Middle frontal gyrus (tissue), 1 donor: Measurements from ENCODE around the gene GLCCI1.
"Not testable (repeated sequence)": the region's sequence is repeated elsewhere in the genome, so short reads cannot be mapped to it uniquely, and the experiment has no call there.

ENCODE experiments used
- DNase-seq: peaks from one replicate; pipeline ENCODE4 v3.0.0-alpha.2; 2015; ENCODE audit warnings: low spot score; ENCODE audit errors: extremely low spot score

GLCCI1 gene

DNA sequence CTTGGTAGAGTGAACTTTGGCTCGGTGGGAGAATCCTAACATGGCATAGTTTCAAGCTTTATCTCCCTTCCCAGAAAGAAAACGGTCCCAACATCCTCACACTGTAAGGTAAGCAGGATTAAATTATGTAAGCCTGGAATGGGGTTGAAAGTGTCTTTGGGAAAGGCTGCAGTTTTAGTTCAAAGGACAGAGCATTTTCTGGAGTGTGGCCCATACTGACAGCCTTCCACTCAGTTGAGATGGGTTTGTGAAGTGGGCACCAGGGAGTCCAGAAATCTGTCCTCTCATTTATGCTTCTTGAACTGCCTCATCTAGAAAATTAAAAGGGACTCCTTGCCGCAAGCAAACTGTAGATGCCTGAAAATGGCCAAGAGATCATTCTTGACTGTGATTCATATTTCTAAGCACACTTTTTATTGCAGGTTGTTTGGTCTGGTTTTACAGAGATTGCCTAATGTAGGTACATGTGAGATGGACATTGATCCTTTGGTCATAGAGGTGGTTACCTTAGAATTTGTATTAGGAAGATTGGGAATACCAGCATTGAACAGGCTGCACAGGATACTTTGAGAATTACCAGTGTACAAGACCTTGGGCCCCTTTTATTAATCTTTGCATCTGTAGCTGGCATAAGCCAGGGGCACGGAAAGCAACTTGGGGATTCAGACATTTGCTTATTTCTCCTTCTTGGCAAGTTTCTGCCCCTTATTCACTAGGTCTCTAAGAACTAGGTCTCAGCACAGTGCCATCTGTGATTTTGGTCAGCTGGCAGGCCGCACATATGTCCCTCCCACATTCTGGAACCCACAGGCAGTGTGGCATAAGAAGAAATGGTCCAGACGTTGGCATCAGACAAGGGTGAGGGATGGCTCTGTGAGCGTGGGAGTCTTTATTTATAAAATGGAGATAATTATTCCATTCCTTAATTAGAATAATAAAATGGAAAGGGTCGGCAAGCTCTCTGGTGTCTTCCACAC lies 125.9 kb downstream of the GLCCI1 start:
- no peak for DNase-seq

DNA sequence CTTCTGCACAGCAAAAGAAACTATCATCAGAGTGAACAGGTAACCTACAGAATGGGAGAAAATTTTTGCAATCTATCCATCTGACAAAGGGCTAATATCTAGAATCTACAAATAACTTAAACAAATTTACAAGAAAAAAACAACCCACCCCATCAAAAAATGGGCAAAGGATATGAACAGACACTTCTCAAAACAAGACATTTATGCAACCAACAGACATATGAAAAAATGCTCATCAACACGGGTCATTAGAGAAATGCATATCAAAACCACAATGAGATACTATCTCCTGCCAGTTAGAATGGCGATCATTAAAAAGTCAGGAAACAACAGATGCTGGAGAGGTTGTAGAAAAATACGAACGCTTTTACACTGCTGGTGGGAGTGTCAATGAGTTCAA lies 132.7 kb downstream of the GLCCI1 start:
- not testable (repeated sequence) for DNase-seq

DNA sequence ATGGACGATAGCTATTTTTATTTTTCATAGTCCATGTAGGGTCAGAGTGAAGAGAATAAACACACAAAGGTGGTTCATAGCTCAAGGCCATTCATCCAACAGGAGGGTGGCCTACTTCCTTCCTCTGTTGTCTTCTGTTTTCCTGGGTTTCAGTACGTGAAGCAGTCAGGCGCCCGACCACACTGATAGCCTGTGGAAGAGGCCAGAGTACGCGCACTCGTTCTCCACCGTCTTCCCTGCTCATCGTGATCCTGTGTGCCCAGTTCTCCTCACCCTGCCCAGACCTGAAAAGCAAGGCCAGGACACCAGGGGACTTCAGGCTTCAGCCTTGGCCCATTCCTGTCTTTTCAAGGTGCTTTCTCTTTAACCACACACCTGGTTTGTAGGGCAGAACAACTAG lies 134.7 kb downstream of the GLCCI1 start:
- no peak for DNase-seq

DNA sequence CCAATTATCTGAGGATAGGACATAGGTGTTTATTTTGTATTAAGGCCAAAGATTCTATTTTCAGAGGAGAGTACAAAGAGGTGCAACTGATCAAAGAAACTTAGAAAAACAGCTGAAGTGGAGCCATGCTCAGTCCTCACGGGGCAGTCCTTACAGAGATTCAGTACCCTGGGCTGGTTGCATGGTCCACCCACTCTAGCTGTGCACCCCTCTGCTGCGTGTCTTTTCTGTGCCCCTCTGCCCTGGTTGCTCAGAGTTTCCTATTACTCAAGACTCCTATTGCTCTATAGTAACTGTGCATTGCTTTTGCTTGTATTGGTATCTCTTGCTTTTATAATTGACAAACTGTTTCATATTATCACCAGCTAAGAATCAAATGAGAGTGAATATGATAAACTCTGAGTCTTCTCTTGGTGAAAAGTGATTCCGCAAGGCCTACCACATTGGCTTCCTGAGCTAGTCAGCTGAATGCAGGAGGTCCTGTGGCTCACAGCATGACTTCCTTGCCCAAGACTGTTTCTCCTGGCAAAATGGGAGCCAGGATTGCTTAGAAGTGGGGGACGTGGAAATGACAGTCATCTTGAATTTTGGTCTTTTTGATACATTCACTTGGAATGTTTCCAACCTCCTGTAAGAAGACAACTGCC lies 137.0 kb downstream of the GLCCI1 start:
- no peak for DNase-seq

DNA sequence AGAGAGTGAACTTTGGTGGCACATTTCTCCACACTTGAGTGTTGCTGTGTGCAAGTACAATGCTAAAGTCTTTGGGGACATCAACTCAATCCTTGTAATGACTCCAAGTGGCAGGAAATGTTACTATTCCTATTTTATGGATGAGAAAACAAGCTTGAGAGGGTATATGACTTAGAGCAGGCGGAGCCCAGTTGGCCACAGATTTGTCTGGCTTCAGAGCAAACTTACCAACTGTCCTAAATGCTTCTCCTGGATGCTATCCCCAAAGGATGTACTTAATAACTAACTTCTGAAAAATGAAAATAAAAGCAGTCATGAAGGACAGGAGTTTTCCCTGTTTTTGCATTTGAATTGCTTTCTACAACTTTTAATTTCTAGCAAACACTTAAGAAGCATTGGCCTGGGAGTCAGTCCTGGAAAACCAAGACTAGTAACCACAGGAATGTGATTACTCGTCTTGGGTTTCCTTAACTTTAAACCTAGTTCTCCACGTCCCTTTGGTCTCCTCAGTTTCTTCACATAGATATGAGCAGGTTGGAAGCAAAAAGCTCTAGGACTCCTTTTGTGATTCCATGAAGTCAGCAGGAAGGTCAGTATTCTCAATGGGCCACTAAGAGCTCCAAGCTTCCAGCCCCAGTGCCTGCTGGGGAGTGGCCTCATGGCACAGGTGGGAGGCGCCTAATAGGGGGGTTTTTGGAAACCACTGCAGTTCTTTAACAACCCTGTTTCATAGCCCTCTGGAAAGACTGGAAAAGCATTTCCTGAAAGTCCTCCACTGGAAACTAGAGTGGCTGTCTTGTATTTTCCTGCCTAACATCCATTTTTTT lies 140.8 kb downstream of the GLCCI1 start:
- no peak for DNase-seq

DNA sequence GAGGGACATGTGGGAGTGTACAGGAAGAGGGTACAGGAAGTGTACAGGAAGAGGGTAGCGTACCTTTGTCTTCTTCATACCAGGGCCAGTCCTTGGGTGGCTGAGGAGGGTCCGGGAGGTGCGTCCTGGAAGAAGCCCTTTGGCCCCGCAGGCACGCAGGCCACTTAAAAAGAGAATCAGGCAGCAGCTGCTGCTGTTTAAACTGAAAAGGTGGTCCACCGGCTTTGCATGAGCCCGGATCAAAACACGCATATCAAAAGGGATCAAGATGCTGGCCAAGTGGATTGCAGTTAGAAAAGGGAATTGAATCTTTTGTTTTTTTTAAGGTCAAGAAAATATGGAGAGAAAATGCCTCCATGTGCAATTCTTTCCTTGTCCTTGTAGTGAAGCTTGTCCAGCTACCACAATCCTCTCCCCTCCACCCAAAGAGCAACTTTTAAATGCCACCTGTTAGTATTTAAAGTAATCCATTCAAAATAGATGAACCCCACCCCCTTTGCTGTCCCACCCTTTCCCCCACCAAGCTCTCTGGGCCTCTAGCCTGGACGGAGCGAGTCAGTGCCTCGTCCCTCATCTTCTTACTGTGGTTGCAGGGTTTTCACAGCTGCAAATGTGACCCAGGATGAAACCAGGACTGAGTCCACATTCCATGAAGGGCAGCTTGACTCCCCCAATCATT lies 142.8 kb downstream of the GLCCI1 start:
- DNase-seq = no peak

DNA sequence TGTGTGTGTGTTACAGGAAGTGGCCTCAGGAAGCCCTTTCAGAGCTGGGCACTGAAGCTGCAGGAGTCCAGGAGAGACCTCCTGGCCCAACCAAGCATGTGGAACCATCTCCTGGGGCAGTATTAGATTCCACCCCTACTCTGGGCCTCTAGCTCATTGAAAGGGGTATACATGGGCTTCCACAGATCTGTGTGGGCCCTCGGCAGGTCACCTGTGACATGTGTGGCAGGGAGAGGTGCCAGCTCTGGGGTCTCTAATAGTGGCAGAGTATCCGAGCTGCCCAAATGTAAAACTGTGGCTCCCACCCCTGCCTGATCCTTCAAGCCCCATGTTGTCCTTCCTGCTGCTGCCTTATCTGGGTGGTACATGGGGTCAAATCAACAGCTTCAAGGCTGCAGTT lies 144.1 kb downstream of the GLCCI1 start:
- no peak for DNase-seq

DNA sequence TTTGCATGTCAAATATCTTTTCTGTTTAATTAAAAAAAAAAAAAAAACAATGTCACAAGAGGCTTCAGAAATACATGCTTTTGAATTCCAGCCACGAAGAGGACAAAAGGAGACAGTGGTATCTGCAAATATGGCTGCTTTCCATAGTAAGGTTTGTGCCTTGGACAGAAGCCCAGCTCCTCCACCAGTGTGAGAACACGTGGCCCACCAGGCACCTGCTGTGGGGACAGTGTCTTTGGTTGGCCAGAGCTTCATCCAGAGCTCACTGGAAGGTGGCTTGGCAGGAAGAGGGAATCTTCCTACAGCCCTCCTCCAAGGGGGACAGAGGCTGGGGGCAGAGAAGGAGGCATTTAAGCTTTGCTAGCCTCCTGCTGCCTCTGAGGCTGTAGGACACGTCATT lies 144.6 kb downstream of the GLCCI1 start:
- DNase-seq = no peak

DNA sequence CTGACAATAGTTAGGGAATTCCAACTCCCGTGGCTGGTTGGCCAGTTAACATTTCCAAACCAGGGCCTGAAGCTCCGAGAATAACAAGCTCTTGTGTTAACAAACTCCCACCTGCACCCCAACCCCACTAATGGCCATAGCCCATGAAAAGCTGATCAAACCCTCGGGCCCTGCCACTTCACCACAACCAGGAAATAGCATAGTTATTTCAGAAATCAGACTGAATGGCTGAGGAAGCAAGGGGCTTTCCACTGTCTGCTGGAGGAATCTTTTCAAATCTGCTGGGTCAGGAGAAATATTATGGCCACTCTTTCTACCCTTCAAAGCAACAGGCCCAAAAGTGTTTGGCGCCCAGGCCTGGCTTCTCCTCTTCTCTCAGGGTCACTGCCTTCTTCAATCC lies 145.6 kb downstream of the GLCCI1 start:
- no peak for DNase-seq

DNA sequence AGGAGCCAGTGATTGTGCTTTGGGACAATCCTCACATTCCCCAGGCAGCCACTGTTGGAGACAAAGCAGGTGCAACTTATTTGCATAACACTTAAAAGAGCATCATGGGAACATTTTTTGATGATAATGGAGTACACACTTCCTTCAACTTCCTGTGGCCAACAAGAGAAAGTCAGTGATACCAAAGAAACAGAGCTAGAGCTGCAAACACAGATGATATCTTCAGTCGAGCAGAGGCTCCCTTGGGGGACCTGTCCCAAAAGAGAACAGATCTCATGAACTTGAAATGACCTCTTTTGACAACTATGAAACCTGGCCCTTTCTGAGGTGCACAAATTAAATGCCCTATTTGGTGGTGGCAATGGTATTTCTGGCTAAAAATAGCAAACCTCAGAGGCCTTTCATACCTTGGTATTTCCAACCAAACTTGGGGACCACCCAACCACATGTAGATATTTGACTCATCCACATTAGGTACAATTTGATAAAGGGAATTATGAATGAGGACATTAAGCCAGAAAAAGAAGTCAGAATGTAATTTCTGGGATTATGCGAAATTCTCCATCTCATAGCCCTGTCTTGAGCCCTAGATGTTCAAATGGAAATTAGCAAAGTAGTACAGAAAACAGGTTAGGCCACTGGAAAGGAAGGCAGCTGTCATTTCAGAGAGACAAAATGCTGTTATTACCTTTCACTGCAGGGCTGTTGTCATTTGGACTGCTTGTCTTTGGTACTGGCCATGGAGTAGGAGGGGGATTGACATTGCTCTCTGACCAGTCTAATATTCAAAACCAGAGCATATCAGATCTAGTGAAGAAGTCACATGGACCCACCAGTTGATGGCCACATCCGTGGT lies 147.2 kb downstream of the GLCCI1 start:
- no peak for DNase-seq

DNA sequence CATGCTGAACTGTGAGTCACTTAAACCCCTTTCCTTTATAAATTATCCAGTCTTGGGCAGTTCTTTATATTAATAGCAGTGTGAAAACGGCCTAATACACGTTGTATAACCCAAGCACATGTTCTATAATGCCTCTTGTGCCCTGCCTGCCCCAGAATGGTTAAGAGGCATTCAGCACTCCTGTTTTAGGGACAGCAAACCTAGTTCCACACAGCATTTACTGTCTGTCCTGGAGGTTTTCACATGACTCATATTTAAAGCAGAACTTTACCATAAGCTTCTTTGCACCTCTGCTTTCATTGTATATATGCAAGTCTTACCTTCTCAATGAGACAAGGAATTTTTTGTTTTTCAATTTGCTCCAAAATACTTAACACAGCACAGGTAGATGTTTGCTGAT lies 148.6 kb downstream of the GLCCI1 start:
- no peak for DNase-seq

DNA sequence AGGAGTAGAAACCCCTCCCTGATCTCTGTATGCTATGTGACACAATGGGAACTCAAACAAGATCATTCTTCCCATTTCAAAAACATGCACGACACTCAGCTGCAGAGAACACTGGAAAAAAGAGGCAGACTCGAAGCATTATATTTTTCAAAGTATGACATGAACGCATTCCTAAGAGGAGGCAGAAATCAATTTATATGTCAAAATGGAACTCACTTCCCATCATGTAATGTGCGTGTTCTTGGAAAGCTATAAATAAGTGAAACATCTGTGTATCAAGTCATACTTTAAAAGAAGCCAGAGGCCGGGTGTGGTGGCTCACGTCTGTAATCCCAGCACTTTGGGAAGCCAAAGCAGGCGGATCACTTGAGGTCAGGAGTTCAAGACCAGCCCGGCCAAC lies 150.7 kb downstream of the GLCCI1 start:
- no peak for DNase-seq

DNA sequence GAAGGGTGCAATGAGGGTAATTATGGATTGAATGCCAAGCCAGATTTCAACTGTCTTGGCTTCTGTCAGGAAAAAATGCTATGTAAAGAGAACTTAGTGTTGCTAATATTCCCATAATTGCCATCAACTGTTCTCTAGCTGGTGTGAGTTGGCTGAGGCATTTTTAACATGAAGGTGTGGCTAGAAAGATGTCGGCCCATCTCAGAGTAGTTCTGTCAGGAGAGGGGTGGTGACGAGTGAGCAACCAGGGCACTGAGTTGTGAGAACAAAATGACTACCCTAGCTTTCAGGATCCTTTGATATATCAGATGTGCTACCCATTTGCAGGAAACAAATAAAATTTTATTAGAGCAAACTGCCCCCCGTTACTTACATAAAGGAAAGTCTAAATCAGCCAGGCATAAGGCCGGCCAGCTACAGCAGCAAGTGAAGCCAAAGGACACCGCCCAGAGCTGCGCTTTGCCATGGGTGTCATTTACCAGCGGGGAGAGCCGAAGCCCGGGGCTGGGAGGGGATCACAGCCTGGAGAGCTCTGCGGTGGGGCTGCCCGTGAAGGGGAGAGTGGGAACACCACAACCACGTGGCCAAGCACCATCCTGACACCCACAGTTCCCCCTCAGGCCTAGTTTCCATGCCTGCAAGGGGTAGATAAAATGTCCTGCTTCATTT lies 151.9 kb downstream of the GLCCI1 start:
- DNase-seq = no peak

DNA sequence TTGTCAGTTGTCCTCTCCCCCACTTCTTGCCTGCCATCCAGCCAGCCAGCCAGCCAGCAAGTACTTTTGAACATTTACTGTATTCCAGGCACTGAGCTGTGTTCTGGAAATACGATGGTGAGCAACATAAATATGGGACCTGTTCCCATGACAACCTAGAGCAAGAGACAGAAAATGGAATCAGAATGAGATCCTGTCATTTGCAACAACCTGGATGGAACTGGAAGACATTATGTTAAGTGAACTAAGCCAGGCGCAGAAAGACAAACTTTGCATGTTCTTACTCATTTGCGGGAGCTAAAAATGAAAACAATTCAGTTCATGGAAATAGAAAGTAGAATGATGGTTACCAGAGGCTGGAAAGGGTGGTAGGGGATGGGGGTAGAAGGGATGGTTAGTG lies 152.6 kb downstream of the GLCCI1 start:
- DNase-seq = no peak

DNA sequence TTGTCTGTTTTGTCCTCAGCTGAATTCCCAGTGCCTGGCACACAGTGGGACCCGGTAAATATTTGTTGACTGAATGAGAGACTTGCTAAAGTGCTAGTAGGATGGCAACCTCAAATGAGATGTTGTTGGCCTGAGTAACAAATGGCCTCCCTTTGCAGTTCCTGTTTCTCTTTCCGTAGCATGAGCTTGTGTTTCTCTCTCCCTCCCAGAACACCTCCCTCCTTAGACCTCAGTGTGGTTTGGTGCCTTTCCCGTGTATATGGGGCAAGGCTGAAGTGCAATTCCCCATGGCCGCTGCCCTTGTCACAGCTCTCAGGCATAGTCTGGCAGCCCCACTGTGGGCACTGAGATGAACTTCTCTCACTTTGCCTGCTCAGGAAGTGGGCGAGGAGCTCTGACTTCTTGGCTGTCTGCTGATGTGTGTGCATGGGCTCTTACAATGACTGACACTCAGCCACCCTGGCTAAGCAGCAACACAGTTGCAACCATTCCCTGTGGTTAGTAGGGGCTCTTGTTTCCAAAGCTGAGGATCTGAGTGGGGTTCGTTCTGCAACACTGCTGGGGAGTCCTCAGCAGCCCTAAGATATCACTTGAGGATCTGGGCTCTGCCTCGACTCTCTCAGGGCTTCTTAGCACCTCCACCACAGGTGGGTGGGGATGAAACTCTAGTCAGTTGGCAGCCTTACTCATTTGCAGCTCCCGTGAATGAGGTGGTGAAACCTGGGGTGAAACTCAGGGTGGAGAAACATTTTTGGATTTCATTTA lies 157.3 kb downstream of the GLCCI1 start:
- DNase-seq = no peak

DNA sequence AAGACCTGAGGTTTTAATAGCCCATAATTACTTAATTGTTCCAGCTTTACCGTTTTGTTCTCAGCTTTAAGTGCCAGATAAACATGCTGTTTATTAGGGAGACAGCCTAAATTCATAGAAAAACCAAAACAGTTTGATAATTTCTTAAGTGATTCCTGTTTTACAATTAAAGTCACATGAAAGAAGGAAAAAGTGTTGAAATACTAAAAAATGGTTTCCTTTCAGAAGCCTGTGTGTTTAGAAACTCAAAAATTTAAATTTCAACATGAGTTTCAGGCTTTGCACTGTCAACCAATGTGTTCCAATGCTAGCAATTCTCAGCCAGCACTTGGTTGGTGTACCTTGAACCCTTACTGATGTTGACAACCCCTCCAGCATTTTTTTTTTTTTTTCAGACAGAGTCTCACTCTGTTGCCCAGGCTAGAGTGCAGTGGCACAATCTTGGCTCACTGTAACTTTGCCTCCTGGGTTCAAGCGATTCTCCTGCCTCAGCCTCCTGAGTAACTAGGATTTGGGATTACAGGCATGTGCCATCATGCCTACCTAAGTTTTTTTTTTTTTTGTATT lies 158.1 kb downstream of the GLCCI1 start:
- no peak for DNase-seq

DNA sequence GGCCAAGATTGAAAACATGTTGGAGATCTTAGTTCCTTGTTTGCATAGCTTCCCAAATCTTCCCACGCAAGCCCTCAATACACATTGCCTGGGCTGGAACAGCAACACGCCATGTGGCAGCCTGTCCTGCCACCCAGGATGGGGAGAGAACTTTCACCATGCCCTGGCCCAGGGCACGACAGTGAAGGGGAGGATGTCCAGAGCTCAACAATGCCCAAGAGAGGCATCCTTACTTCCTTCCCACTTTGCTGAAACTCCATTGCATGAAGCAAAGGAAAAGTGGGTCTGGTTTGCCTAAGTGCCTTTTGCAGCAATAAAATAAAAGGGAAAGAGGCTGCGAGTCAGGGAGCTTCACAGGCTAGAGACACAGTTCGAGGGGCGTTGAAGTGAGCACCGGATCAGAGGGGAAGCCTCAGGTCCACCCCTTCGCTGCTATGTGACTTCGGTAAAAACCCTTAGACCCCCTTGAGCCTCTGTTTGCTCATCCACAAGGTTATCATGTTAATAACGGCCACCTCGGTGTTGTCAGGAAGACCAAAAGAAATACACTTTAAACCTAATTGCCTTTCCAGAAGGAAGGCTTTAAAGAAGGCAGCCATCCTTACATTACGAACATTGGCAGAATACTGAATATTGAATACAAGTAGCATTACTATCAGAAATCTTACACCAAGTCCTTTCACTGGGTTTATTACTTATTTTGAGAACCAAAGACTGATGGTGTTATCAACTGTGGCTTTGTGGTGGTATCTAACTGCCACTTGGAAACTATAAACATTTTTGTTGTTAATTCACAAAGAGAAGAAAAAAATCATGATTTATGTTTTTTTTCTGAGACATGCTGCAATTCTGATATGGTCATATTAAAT lies 160.1 kb downstream of the GLCCI1 start:
- no peak for DNase-seq

DNA sequence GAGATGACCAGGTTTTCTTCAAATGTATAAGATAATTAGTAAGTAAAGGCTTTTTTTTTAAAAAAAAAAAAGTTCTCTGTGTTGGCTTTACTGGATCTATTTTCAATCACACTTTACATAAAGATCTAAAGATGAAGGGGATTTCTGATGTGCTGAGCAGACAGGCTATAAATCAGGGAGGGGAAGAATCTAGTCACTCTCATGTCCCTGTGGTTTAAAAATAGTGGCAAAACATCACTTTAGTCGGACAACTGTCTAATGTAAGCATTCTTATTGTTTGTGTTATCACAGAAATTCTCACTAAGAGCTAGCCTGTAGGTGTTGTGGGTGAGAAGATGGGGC lies 160.7 kb downstream of the GLCCI1 start:
- no peak for DNase-seq
